ENCODE results near the gene ATP5PO.

The ATP5PO gene

GRCh38 chr21:33902349-33902748 is 13.3 kb downstream of the ATP5PO start:
- no peak for DNase-seq (ENCODE audit: low spot score)
- peak overlapping the region; percentile 34; the same call in 1 of the 2 replicates for H3K27ac ChIP-seq
- TF ChIP-seq CTCF (conservative IDR thresholded peaks at IDR 0.05; ENCODE audit: low read depth) = no peak
- POLR2A ChIA-PET (ENCODE audit: low non-redundant PET) = no interaction called here
- CTCF ChIA-PET = interaction anchor here (1.2 kb wide), 1 partner anchor 9 kb away, joined by 3 read pairs; no protein-coding TSS in a partner anchor

DNA sequence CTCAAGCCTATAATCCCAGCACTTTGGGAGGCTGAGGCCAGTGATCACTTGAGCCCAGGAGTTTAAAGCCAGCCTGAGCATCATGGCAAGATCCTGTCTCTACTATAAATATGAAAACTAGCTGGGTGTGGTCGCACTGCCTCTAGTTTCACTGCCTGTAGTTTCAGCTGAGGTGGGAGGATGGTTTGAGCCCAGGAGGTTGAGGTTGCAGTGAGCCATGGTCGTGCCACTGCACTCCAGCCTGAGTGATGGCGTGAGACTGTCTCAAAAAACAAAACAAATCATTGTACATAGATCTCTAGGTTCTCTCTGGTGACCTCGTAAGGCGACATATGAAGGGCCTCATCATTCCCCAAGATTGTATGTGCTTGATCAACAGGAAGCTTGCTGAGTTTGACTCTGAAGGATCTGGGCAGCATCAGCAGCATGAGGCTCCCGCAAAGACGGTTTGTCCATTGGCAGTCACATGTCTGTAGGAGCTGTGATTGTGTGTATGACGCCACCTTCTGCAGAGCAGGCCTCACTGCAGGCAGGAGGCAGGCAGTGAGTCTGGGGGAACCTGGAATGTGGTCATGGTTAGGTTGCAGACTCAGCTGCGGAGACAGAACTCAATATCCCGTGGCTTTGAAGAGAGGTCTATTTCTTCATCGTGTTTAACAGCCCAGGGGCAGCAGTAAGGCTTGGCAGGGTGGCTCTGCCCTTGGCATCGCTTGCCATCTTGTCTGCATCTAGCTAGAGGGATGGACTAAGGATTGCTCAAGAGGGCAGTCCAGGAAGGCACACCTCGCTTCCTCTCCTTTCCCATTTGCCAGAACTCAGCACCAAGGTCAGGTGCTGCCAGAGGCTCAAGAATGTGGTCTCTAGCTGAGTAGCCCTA is 14.0 kb downstream of the ATP5PO start:
- ChIA-PET CTCF (interaction anchor here (0.6 to 1.2 kb wide), 4 partner anchors 9 to 222 kb away, joined by 3 to 4 read pairs (median 3); no protein-coding TSS in a partner anchor), POLR2A (ENCODE audit: low non-redundant PET) (no interaction called here)
- peak; percentile 45 for TF ChIP-seq CTCF (conservative IDR thresholded peaks at IDR 0.05; ENCODE audit: low read depth)
- no peak for DNase-seq (ENCODE audit: low spot score)
- H3K27ac ChIP-seq = peak overlapping the region; percentile 34; the same call in 1 of the 2 replicates

DNA sequence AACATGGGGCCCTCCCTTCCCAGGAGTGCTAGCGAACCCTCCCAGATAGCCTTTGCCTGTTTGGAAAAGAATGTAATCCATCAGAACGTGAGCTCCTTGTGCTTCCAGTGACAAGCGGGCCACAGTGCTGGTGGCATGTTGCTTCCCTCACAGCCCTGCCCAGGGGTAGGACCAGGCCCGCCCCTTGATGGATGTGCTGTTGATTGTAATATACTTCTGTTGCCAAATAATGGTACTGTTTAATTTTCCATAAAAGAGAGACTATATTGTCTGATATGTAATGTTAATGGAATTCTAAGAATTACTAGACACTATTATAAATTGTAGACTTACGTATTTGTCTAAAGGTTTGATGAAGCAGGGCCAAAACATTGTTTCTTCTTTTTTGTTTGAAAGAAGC is 16.4 kb downstream of the ATP5PO start:
- no peak overlapping the region; the same call in 1 of the 2 replicates for H3K27ac ChIP-seq
- POLR2A ChIA-PET (ENCODE audit: low non-redundant PET) = no interaction called here
- no peak for DNase-seq (ENCODE audit: low spot score)
- CTCF ChIA-PET = interaction anchor here (0.6 kb wide), 1 partner anchor 232 kb away, joined by 3 read pairs; no protein-coding TSS in a partner anchor
- TF ChIP-seq CTCF (conservative IDR thresholded peaks at IDR 0.05; ENCODE audit: low read depth) = no peak

DNA sequence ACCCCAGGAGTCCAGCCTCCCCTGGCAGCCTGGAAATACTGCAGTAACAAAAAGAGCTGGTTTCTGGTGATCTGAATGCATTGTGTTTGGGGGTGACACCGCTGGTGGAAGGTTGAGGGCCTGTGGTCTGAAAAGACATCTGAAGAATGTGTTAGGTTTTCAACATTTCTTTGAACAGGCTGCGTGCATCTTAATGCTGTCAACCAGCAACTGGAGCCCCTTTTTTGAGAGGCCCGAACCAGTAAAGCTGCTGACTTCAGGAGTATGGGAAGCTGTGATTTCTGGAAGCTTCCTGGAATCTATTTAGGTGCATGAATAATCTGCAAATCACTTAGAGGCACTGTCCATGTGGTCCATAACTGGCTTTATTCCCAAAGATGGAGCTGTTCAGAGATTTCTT is 17.0 kb downstream of the ATP5PO start:
- DNase-seq (ENCODE audit: low spot score) = no peak
- POLR2A ChIA-PET (ENCODE audit: low non-redundant PET) = no interaction called here
- CTCF ChIA-PET = no interaction called here
- no peak for TF ChIP-seq CTCF (conservative IDR thresholded peaks at IDR 0.05; ENCODE audit: low read depth)
- no peak overlapping the region; the same call in 1 of the 2 replicates for H3K27ac ChIP-seq

GRCh38 chr21:33897739-33898138 is 17.9 kb downstream of the ATP5PO start:
- TF ChIP-seq CTCF (conservative IDR thresholded peaks at IDR 0.05; ENCODE audit: low read depth) = no peak
- no peak for DNase-seq (ENCODE audit: low spot score)
- ChIA-PET POLR2A (ENCODE audit: low non-redundant PET) (no interaction called here), CTCF (no interaction called here)
- H3K27ac ChIP-seq = no peak overlapping the region

DNA sequence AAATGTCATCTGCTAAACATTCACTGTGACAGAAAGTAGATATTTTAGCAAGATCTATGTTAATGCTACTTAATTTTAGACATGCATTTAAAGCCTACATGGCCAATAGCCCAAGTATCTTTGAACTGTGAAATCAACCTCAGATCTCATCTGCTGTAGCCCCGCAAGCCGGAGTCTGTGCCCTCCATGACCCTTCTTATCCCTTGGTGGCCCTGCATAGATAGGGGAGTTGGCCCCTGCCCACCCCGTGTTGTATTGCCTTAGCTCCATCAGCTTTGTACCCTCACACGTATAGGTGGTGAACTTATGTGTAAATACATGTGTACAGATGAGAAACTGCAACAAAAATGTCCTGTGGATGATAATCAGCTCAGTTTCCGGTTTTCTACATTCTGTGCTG is 18.5 kb downstream of the ATP5PO start:
- TF ChIP-seq CTCF (conservative IDR thresholded peaks at IDR 0.05; ENCODE audit: low read depth) = no peak
- H3K27ac ChIP-seq = no peak overlapping the region
- POLR2A ChIA-PET (ENCODE audit: low non-redundant PET) = no interaction called here
- DNase-seq (ENCODE audit: low spot score) = no peak
- CTCF ChIA-PET = no interaction called here

Data from RWPE1 (cell line).